GM18498 (cell line): ENCODE data around the gene PPP1R10.

Experiments
- ATAC-seq: cut with Tn5 transposase; IDR thresholded peaks from one replicate; pipeline ENCODE4 v1.9.1; 2021; ENCODE audit warnings: mild to moderate bottlenecking, moderate library complexity; ENCODE audit not compliant: unreplicated experiment

The PPP1R10 gene

DNA sequence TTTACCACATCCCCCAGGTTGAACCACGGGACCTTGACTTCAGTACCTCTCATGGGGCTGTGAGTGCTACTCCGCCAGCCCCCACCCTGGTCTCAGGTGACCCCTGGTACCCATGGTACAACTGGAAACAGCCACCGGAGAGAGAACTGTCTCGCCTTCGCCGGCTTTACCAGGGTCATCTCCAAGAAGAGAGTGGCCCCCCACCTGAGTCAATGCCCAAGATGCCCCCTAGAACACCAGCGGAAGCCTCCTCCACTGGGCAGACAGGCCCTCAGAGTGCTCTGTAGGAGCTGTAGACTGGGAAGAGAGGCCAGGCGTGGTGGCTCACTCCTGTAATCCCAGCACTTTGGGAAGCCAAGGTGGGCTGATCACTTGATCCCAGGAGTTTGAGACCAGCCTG is 8.5 kb upstream of the PPP1R10 start:
- ATAC-seq, result no peak

DNA sequence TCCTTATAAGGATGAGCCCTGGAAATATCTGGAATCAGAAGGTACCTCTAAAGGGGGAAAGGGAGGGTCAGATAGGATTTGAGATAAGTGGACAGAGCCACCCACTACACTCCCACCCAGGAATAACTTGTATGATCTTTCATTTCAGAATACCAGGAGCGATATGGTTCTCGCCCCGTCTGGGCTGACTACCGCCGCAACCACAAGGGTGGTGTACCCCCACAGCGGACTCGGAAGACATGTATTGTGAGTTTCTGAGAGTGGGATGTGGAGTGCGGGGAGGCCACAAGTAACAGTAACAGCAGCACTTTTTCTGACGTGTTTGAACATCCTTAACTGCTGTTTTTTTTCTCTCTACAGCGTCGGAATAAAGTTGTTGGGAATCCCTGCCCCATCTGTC is 2.5 kb upstream of the PPP1R10 start:
- no peak for ATAC-seq

DNA sequence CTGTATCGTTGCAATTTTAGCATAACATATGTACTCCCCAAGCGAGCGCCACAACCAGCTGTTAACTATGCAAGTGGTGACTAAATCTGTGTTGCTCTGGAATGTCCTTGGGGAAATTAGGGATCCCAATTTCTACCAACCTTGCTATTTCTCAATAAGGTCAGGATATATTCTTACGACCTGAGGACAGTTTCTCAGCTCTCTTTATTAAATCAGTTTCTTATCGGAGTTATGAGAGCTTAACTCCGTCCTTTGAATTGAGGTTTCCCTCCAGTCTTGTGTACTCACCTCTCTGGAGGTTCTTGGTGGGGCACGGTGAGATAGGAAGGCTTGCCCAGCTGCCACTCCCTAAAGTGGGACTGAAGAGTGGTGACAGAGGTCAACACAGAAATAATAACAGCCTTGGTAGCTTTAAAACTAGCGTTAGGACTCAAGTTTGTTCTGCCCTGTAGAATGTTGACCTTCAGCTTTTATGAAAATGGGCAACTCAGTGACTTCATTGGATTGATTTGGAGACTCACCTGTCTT is 1.3 kb upstream of the PPP1R10 start:
- no peak for ATAC-seq

DNA sequence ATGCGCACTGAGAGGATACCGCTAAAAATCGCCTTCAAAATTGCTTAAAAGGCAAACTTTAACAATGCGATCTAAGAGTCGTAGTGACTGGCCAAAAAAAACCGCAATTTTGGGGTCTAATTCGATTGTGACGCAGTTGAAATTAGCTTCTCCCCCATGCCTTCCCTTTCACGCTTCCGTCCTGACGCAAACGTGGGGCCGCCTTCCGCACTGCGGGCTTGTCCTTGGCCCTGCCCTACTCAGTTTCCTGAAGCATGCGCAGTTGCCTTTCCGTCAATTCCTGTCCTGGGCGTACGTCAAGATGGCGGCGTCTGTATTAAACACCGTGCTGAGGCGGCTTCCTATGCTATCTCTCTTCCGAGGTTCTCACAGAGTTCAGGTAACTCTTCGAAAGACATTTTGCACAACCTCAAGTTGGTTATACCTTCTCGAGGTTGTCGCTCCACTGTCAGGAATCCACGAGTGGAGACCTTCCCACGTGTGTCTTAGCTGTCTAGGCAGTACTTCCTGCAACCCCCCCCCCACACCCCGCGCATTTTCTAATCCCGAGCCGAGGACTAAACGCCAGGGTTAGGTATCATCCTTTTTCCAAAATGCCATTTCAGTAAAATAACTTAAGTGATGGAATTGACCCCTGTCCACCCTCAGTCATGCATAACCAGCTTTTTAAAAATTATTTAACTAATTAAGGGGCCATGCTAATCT is 674 bp upstream of the PPP1R10 start, which contains the start of gene MRPS18B:
MRPS18B (plus strand) TSS at position 276 of the 705 bp plus-strand sequence; CDS start at position 302, 26 bp downstream.
- peak; percentile 77 for ATAC-seq

DNA sequence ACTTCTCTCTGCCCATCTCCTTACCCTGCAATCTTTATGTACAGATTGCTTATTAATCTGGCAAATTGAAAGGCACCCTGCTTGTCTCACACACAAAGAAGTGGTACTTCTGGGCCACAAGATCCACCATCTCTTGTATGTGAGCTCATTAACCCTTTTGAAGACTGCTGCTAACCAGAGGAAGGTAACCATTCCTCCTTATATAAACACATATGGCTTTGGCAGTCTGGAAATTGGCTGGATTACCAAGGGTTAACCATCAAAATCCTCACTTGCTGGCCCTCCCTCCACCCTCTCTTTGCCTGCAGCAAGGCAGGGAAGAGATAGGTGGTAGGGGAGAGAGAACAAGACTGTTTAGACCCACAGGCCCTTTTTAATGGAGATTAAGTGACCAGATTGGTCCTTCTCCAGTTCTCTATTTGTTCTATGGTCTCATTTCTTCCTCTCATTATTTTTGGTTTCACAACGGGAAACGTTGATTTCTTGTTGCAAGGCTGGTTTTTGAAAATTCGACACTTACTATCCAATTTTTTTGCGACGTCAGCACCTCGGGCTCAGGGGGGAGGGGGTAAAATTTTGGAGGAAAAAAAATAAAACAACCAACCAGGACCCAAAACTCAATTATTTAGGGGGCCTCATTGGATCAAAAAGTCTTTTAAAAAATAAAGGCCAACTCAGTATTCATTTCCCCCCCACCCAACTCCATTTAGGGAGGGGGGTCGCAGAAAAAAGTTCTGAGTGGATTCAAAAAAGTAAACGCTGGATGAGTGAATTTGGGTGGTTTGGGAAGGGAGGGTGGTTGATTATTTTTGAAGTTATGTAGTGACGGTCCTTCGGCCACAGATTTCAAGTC is 859 bp downstream of the PPP1R10 start:
- ATAC-seq, result no peak

DNA sequence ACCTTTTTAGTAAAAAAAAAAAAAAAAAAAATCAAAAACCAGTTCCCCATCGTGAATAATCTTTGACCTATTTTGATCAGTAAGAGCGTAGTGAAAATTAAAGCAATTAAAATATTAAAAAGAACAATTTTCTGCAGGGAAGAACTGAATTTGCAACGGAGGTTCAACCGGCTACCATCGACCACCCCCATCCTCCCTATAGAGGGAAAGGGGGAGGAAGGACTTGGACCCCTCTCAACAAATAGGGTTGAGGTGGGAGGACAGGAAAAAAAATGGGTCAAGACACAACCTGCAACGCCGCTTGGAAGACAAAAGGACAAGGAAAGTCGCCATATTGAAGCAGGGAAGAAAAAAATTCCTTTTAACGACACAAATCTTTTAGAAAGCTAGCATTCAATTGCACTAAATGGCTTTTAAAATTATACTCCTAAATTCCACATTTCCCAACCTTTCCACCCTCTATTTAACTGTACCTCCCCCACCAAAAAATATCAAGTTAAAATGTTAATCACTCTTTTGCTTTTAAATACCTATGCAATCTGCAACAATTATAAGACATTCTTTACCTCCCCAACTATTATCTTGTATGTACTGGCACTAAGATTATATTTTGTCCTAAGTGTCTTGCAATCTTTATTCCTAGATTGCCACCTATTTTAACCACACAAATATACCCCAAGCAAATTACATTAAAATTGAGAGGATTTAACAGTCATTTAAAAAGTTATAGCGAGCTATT is 1.7 kb downstream of the PPP1R10 start:
- no peak for ATAC-seq

DNA sequence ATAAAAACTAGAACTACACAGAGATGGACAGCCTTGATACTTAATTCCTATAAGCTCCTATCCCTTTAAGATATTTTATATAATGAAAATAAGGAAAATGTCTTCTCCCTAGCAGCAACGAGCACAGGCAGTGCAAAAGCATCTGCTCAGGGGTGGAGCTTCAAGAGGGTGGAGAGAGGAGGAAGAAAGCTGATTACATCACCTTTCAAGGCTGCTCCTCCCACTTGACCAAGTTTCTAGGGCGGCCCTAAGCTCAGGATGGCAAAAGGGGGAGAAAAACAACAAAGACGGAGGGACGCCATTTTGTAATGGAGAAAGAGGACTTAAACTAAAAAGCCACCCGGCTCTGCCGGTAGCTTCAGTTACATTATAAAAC is 2.2 kb downstream of the PPP1R10 start:
- ATAC-seq, result peak; percentile 45

DNA sequence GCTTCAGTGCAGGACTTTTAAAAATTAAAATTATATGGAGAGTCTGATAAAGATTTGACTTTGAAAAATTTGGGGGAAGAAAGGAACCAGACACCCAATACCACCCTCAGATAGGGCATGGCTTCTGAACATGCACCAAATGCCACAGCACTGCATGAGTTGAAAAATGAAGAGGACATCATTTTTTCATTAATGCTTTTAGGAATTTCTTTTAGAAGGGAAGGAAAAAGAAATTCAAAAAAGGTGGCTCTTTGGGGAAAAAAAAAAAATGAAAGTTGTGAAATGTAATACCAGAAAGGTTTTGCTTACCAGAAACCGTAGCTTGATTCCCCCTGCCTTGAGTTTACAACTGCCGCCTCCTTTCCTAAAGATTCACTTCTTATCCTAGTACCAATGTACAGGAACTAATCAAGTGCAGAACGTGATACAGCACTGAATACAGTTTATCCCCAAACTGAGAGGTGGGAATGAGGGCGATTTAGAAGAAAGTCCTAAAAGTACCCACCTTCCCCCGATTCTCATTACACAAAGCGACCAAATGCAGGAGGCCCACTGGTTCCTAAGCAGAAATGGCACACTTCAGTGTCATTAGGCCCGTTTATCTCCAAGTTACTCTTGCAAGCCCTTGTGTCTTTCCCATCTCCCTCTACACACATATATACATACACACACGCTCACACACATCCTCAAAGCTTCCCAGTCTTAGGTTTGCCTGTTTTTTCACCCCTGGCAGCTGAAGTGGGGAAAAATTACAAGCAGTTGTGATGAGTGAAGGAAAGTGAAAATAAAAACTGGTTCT is 2.8 kb downstream of the PPP1R10 start:
- ATAC-seq, result no peak

DNA sequence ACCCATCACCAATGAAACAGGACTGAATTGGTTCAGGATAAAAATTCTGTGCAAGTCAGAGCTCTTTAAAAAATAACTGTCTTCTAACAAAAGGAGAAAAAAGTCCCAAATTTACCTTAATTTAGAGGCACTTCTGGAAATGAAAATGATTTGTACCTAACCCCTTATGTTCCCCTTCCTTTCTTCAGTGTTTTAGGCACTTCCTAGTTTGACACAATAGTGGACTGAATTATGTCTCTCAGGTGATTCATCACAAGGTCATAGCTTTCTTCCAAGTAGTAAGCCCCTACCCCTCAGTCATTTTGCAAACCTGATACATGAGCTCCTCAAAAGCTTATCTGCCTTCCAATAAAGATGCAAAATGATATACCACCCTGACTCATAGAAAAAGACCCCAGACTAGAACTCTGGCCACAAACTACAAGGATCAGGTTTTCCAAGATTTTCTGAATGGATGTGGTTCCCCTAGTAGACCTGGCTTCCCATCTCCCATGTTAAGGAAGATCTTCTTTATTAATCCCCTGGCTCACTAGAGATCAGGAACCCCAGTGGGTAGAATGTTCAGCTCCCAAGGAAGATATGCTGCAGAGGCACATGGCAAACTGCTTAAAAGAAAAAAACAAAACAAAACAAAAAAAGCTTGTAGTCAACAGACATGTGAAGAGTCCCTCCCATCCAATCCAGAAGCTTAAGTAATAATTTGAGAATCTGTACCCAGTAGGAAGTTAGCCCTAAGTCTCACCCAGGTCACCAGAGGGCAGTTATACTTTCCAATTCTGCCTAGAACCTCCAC is 3.6 kb downstream of the PPP1R10 start:
- ATAC-seq, result no peak

DNA sequence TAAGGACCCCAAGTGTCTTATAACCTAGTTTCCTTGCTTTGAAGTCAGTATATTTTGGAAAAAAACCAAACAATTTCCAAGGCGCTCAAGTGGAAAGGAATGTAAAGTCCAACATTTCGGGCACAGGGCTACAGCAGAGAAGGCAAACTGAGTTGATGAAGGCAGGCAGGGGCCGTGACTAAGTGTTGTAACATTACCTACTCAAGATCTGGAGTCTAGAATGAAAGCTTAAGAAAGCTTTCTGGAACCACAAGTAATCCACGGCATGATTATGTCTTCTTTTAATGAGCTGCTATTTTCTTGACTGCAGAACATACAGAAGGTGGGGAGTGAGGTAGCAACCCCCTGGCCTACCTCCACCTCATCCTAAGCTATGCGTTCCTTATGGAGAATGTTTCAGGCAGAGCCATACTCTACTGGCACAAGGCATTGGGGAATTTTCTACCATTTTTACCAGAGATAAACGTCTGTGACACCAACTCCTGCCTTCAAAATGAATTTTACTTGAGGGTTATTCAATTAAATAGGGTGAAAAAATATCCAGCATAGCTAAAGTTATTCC is 4.3 kb downstream of the PPP1R10 start:
- ATAC-seq, result no peak

DNA sequence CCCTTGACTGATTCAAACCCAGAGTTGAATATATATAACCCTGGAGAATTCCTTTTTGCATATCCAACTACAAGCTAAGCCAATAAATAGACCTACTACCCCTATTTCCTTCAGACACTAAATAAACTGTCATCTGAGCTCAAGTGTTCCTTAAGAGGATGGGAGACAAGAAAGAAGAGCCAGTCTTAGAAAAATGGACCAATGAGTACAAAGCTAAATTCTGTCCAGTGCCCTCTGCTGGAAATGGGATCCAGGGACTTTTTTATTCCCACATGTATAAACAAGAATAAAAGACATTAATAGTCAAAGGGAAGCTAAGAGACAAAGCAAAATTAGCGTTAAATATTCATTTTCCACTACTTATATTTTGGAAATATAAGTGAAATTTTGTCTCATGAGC is 4.8 kb downstream of the PPP1R10 start:
- no peak for ATAC-seq

DNA sequence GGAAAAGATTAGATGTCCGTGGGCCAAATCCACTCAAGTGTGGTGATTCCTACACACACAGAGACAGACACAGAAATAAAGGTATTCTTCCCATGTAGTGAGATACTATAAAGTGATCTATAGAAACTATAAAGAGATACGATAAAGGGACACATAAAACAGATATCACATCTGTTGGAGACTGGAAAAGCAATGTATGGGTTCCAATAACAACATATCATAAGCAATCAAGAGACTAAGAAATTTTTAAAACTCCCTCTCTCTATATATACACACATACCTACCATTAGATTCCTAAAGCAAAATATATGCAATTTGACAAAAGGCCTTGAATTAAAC is 5.2 kb downstream of the PPP1R10 start:
- no peak for ATAC-seq

DNA sequence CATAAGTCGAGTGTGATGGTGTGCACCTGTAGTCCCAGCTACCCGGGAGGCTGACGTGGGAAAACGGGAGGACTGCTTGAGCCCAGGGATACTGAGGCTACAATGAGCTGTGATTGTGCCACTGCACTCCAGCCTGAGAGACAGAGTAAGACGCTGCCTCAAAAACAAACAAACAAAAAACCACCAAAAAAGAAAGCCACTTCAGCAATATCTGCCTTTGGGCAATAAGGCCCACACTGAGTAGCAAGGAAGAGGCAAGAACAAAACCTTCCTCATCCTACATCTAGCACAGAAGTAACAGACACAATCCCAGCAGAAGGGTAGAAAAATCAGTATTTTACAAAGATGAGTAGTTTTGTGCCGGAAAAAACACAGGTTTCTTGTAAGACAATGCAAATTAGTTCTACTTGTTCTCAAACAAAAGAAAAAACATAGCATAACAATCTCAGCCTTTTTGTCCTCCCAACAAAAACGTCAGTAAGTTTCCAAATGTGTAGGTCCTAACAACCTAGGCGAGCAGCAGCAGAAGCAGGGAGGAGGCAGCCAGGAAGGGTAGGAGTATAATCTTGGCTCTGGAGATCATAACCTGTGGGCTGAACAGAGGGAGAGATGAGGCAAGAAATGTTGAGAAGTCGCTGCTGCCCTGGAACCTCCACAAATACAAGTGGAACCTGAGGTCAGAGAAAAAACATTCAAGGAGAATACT is 5.7 kb downstream of the PPP1R10 start:
- no peak for ATAC-seq

DNA sequence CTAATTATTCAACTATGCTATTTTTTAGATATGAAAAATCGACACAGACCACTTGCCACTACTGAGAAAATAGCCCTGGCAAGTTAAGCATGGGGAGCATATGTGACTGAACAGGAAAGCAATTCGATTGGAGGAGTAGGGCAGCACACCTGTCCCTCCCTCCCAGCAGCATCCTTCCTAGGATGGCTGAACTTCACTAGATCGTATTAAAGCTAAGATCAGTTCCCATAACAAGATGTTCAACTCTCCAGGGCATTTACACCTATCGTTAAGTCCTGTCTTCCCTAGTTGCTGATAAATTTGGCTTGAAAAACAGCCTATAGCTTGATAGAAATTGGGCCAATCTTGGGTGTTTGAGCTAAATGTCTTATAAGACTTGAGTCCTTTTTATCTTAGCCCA is 7.0 kb downstream of the PPP1R10 start:
- ATAC-seq, result no peak

DNA sequence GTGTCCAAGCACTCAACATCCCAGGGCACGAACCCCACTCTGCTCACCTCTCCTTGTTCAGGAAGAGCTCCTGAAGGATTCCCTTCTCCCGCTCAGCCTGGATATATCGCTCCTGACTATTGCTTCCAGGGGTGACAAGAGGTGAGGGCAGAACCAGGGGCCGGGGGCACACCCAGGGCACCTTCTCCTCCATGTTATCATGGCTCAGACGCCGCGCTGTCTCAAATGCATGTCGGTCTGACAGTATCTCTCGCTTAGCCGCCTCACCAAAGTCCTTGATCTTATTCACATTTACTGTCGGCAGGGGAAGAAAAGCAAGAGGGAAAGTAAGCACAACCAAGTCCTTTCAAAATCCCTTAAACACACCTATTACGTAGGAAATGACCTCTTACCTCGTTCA is 13.1 kb downstream of the PPP1R10 start:
- ATAC-seq, result no peak

DNA sequence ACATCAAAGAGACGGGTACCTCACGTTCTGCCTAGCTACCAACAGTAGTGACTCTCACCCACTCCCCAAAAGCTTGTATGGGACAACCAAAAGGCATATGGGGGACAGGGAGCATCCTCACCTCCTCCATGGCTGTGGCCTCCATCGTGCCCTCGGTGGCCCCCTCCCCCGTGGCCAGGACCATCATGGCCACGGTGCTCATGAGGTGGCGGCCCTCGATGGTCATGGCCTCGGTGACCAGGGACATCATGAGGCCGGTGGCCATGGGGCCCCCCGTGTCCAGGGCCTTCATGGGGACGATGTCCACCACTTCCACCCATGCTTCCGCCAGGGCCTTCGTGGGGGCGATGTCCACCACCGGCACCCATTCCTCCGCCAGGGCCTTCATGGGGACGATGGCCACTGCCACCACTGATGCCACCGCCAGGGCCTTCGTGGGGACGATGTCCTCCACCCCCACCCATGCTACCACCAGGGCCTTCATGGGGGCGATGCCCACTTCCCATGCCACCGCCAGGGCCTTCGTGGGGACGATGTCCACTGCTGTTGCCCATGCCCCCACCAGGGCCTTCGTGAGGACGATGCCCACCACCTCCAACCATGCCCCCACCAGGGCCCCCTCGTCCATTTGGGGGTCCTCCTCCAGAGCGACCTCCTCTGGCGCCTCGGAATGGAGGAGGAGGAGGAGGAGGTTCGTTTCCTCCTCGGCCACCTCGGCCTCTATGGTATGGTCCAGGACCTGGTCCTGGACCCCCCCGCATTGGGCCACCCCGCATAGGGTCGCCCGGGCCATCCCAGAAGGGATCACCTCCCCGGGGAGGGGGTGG is 15.0 kb downstream of the PPP1R10 start:
- no peak for ATAC-seq

DNA sequence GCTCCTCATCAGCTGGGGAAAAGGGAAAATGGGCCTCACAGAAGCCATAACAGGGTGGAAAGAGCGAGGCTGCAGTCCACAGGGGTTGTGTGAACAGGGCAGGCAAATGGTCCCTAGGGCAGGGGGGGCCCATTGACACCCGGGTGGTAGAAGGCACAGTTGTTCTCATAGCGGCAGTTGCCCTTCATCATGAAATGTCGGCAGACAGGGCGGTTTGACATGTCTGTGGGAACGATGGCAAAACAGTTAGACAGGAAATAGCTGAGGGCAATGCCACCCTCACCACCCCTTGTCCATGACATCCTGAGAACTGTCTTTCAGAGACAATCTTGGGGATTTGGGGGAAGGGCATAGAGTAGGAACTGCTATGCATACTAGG is 15.6 kb downstream of the PPP1R10 start:
- ATAC-seq, result no peak

DNA sequence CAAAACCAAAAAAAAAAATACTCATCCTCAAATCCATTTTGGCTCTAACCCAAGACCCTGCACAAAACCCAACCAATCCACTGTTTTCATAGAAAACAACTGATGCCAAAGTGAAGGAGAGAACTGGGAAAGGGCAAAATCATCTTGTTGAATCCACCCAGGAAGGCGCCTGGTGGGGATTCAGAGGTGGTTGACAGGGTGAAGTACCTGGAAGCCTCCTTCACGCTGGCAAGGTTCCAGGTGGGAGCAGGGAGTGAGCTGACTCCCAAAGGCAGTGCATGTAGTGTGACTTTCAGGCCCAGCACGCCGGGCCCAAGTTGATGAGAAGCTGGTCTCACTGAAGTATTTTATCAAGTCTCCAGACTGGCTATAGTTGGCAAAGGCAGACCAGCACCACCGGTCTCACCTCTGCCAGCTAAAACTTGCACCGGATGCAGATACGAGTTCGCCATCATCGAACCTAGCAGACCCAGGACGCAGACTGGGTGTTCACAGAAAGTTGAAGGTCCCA is 16.5 kb downstream of the PPP1R10 start:
- no peak for ATAC-seq
